Measurements from ENCODE around the gene GPR17. TPM values are rescaled to one million over a fixed set of nuclear protein-coding genes. Genes with fewer than 3 reads are reported as not detected.
A peak's percentile ranks its signal among the peaks of the same experiment; 100 is the strongest.

Gene GPR17
- total and polyA plus RNA-seq, 8 donors: 0.24 to 3.6 (median 1.1) TPM

DNA sequence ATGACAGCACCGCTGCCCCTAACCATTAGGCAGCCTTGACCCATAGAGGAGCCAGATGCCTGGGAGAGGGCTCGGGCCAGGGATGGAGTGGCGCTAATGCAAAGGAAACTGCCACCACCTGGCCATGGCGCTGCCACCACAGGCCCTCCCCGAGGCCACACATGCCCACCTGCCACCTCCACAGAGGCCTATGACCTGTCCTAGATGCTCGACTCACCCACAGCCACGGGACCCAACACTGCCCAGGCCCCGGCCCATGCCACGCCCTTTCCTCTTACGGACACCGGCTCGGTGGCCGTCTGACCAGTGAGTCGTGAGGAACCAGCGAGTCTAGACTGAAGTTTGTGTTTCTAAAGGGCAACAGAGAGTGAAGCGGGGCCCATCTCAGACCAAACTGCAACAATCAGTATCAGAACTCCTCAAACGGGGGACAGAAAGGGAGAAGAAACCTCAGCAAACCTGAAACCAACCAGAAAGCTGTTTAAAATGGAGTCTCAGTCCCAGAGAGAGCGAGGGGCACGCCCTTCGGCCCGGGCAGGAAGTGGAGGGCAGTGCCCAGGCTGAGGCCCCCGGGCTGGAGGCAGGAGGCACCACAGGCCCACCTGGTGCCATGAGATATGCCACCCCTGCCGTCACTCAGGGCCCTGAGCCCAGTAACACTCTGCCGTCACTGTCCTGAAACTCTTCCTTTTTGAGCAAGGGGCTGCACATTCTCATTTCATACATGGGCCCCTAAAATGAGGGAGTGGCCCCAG is 711 bp downstream of the GPR17 start:
- no peak for ATAC-seq
- peak in 1 of 4 donors; percentile 82 for DNase-seq
- no peaks in the 10 kb centered on the region for H3K36me3 ChIP-seq
- intact Hi-C loops (cut with DNase I): no loop called here
- H3K27me3 ChIP-seq: no peaks in the 10 kb centered on the region
- H3K4me1 ChIP-seq: peaks cover 4 to 54% of the 10 kb centered on the region in 2 donors
- peak overlapping the region; percentile 44 to 48 for H3K27ac ChIP-seq
- H3K4me3 ChIP-seq: no peak overlapping the region
- TF ChIP-seq, protein P1, sequence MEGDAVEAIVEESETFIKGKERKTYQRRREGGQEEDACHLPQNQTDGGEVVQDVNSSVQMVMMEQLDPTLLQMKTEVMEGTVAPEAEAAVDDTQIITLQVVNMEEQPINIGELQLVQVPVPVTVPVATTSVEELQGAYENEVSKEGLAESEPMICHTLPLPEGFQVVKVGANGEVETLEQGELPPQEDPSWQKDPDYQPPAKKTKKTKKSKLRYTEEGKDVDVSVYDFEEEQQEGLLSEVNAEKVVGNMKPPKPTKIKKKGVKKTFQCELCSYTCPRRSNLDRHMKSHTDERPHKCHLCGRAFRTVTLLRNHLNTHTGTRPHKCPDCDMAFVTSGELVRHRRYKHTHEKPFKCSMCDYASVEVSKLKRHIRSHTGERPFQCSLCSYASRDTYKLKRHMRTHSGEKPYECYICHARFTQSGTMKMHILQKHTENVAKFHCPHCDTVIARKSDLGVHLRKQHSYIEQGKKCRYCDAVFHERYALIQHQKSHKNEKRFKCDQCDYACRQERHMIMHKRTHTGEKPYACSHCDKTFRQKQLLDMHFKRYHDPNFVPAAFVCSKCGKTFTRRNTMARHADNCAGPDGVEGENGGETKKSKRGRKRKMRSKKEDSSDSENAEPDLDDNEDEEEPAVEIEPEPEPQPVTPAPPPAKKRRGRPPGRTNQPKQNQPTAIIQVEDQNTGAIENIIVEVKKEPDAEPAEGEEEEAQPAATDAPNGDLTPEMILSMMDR (IDR thresholded peaks at IDR 0.05): no peak
- H3K9me3 ChIP-seq: no peaks in the 10 kb centered on the region

DNA sequence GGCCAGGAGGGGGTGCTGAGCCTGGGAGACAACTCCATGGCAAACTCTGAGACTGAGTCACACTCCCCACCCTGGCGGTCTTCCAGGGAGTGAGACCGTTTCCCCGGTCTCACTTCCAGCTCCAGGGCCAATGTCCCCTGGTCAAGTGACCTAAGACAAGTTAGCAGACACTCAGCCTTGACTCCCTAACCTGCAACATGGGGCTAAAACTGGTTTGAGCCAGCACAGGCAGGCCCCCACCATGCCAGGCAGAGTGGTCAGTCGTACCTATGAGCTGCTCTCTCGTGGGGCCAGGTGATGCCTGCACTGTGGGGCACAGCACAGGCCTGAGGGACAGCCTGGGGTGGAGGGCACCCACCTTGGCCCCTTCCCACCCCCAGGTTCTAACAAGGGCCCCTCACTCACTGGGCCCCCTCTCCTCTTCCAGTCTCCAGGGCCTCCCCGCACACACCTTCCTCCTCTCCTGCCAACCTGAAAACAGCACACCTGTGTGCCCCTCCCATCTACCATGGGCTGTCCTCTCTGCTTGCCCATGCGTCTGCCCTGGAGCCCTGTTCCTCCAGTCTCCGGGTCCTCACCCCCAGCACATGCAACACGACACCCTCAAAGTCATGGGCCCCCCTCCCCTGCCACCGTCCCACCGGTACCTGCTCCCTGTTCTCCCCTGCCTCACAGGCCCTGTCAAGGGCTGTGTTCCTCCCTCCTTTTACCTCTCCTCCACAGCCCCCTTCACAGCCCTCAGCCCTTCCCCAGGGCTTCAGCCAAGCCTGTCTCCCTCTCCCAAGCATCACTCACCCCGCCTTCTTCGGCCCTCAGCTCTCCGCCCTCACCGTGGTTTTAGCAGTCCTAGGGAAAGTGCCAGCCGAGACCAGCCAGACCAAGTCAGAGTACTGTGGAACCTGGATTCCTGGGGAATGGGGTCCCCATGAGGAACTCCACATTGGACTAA is 1.6 kb downstream of the GPR17 start:
- TF ChIP-seq, protein P1 (IDR thresholded peaks at IDR 0.05): no peak
- Histone ChIP-seq H3K27me3 (no peaks in the 10 kb centered on the region), H3K36me3 (peaks cover 0 to under 1% of the 10 kb centered on the region in 2 donors), H3K4me3 (no peak overlapping the region), H3K27ac (peak overlapping the region; percentile 44 to 48), H3K4me1 (peaks cover 4 to 50% of the 10 kb centered on the region in 2 donors), H3K9me3 (no peaks in the 10 kb centered on the region)
- intact Hi-C loops (cut with DNase I): no loop called here
- DNase-seq: peak in 1 of 4 donors; percentile 59
- peak; percentile 4 for ATAC-seq

DNA sequence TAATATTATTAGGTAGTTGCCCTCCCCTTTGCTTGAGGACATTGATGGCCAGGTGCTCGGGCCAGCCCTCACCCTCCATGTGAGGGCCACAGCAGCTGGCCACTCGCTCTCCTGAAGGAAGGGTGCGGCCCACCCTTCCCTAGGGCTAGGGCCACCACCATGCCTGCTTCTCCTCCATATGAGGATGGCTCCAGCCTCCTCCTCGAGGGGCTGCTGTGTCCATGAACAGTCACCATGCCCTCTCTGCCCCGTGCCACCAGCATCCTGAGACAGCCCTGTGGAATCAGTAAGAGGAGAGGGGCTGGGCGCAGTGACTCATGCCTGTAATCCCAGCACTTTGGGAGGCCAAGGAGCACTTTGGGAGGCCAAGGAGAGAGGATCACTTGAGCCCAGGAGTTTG is 2.4 kb downstream of the GPR17 start:
- H3K4me3 ChIP-seq: no peak overlapping the region
- intact Hi-C loops (cut with DNase I): no loop called here
- H3K9me3 ChIP-seq: no peaks in the 10 kb centered on the region
- no peak for ATAC-seq
- peak in 1 of 4 donors; percentile 28 for DNase-seq
- H3K27me3 ChIP-seq: no peaks in the 10 kb centered on the region
- H3K27ac ChIP-seq: peak overlapping the region in 1 of 2 donors; percentile 48
- peaks cover 0 to 8% of the 10 kb centered on the region in 2 donors for H3K36me3 ChIP-seq
- TF ChIP-seq, protein P1 (IDR thresholded peaks at IDR 0.05): no peak
- H3K4me1 ChIP-seq: peaks cover 4 to 47% of the 10 kb centered on the region in 2 donors

DNA sequence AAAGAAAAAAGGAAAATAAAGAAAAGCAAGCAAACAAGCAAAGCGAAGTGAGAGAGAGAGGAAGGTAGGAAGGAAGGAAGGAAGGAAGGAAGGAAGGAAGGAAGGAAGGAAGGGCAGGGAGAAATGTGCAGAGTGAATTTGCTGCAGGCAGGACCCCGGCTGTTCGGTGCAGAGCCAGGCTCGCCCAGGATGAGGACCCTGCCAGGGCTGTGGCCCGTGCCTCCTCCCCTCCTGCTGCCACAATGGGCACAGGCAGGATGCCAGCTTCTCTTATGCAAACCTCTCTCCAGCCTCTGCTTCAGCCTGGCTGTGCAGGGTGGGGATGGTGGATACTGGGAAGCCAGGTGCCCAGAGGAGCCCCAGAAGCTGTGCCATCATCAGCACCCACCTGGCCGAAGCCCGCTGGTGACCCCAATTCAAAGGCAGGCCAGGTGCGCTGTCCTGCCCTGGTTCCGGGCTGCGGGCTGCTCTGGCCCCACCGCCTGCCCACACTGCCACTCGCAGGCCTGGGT is 3.2 kb downstream of the GPR17 start:
- intact Hi-C loops (cut with DNase I): no loop called here
- peak overlapping the region in 1 of 2 donors; percentile 41 for H3K27ac ChIP-seq
- TF ChIP-seq, protein P1 (IDR thresholded peaks at IDR 0.05): no peak
- H3K36me3 ChIP-seq: peaks cover 0 to 16% of the 10 kb centered on the region in 2 donors
- H3K27me3 ChIP-seq: no peaks in the 10 kb centered on the region
- no peak overlapping the region for H3K4me3 ChIP-seq
- no peaks in the 10 kb centered on the region for H3K9me3 ChIP-seq
- H3K4me1 ChIP-seq: peaks cover 4 to 47% of the 10 kb centered on the region in 2 donors
- DNase-seq (peak in 2 of 4 donors; percentile 41 to 72), ATAC-seq (peak; percentile 4)

All from left lung (tissue), 10 donors.